IPS-18c (cell line): Measurements from ENCODE around the gene CD101.

Experiments used
- H3K4me3 ChIP-seq: 2 replicates; pipeline ENCODE4 v1.7.0; 2013; ENCODE audit warnings: low read depth, mild to moderate bottlenecking, low read length, moderate library complexity; ENCODE audit not compliant: insufficient read depth
- H3K9me3 ChIP-seq: one replicate; pipeline ENCODE4 v1.6.1; 2013; ENCODE audit warnings: mild to moderate bottlenecking, low read length, moderate library complexity; ENCODE audit not compliant: control insufficient read depth, insufficient read depth

Gene CD101

DNA sequence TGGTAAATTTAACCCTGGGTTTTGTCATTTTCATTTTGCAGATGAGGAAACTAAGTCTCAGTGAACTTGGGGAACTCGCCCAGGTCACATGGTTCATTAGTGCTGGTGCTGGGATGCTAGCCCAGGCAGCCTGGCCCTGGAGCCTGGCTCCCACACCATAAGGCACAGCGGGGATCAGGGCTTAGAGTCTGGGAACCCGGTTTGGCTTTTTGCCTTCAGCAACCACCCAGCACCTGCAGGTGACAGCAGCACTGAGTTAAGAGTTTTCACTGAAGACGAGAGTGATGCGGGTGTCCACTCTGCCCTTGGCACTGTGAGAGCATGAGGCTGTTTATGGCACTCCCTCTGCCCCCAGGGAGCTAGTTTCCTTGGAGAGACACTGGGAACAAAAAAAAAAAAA is 18.4 kb upstream of the CD101 start:
- Histone ChIP-seq H3K9me3 (no peaks in the 10 kb centered on the region), H3K4me3 (no peak overlapping the region)

DNA sequence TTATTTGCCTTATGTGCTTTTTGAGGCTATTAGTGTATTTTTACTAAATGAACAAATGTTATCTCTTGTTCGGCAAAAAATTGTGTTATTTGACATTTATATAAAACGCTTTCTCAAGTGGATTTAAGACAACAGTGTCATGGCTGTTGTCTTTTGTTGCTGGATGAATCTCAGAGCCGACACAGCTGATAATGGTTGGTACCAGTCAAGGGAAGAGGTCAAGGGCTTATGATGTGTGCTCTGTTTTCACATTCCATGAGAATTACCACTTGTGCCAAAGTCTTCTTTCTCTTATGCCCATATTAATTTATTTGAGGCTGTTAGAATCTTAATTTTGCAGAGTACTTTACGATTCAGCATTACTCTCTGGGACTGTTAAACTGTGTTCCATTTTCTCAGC is 17.9 kb upstream of the CD101 start:
- no peak overlapping the region for H3K4me3 ChIP-seq

DNA sequence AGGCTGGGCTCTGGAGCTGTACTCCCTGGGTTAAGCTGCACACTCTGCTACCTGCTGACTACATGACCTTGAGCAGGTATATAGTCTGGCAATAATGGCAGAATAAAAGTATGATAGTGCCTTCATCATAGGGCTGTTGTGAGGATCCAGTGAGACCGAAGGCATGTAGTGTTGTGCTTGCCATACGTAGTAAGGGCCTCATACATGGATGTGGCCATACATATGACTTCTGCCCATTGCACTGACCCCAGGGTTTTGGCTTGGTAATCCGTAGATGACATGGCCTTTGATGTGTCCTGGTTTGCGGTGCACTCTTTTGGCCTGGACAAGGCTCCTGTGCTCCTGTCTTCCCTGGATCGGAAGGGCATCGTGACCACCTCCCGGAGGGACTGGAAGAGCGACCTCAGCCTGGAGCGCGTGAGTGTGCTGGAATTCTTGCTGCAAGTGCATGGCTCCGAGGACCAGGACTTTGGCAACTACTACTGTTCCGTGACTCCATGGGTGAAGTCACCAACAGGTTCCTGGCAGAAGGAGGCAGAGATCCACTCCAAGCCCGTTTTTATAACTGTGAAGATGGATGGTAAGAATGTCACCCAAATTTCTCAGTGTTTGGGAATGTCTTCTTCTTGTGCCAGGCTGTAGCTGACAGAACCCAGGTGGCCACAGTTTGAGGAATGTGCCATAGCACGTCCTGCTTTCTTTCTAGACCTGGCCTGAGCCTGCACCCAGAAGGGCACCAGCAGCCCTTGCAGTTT is 17.0 kb upstream of the CD101 start:
- Histone ChIP-seq H3K4me3 (no peak overlapping the region), H3K9me3 (no peaks in the 10 kb centered on the region)

More for the DNA sequence above, 17.9 kb upstream of the CD101 start:
- no peaks in the 10 kb centered on the region for H3K9me3 ChIP-seq

DNA sequence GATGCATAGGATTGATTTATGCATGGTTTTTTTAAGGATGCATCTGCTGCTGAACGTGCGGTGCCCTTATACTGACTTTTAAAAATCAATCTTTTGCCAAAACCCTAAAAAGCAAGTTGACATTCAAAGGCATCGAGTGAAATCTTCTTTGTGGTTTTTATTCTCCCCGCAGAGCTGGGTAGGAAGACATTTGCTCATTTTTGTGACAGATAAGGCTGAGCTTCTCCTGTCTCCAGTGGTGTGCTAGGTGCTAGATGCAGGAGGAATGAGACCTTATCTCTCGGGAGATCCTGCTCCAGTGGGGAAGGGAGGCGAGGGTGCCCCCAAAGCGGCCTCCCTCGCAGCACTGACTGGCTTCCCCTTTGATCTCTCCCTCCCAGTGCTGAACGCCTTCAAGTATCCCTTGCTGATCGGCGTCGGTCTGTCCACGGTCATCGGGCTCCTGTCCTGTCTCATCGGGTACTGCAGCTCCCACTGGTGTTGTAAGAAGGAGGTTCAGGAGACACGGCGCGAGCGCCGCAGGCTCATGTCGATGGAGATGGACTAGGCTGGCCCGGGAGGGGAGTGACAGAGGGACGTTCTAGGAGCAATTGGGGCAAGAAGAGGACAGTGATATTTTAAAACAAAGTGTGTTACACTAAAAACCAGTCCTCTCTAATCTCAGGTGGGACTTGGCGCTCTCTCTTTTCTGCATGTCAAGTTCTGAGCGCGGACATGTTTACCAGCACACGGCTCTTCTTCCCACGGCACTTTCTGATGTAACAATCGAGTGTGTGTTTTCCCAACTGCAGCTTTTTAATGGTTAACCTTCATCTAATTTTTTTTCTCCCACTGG is 14.9 kb upstream of the CD101 start:
- H3K4me3 ChIP-seq = no peak overlapping the region
- H3K9me3 ChIP-seq = no peaks in the 10 kb centered on the region

DNA sequence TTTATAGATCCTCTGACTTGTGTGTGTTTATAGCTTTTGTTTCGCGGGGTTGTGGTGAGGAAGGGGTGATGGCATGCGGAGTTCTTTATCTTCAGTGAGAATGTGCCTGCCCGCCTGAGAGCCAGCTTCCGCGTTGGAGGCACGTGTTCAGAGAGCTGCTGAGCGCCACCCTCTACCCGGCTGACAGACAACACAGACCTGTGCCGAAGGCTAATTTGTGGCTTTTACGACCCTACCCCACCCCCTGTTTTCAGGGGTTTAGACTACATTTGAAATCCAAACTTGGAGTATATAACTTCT is 14.4 kb upstream of the CD101 start:
- Histone ChIP-seq H3K4me3 (no peak overlapping the region), H3K9me3 (no peaks in the 10 kb centered on the region)

DNA sequence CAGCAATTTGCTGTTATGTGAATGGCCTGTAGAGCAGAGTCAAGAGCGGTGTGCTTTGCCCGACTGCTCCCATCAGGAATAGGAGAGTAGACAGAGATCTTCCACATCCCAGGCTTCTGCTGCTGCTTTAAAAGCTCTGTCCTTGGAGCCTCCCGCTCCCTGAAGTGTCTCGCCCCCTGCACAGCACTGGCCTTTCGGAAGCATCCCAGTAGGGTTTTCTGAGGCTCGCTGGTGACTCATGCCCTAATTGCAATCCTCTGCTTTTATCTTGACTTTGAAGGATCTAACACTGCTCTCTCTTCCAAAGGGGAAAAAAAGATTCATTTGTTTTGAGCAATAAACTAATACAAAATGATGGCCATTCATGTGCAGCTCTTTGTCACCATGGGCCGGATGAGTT is 13.3 kb upstream of the CD101 start:
- Histone ChIP-seq H3K4me3 (no peak overlapping the region), H3K9me3 (no peaks in the 10 kb centered on the region)

DNA sequence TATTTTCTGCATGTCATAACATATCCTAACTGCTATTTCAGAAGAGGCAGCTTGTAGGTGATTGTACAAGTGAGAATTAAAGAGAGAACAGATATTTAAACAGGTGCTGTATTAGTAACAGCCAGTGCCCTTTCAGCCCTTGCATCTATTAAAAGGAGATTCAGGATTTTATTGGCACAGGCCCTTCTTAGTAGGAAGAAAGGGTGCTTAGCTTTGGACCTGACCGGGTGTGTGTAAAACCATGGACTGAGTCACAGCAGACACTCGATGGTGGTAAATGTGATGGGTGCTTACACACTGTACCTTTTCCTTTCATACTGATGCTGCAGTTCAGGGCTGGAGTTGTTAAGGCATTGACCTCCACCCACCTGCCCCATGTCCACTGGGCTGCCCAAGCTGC is 12.7 kb upstream of the CD101 start:
- Histone ChIP-seq H3K4me3 (no peak overlapping the region), H3K9me3 (no peaks in the 10 kb centered on the region)

DNA sequence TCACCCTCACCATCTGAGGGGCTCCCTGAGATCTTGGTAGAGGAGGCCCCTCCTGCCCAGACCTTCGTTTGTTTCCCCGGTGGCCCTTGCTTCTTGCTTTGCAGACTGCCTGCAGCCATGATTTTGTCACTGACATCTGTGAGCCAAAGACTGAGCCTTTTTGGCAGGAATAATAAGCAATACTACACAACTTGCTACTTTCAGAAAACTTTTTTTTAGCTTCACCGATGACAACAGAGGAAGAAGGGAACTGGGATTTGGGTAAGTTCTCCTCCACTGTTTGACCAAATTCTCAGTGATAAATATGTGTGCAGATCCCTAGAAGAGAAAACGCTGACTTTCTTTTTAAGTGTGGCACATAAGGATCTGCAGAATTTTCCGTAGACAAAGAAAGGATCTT is 11.7 kb upstream of the CD101 start:
- Histone ChIP-seq H3K4me3 (no peak overlapping the region), H3K9me3 (no peaks in the 10 kb centered on the region)

DNA sequence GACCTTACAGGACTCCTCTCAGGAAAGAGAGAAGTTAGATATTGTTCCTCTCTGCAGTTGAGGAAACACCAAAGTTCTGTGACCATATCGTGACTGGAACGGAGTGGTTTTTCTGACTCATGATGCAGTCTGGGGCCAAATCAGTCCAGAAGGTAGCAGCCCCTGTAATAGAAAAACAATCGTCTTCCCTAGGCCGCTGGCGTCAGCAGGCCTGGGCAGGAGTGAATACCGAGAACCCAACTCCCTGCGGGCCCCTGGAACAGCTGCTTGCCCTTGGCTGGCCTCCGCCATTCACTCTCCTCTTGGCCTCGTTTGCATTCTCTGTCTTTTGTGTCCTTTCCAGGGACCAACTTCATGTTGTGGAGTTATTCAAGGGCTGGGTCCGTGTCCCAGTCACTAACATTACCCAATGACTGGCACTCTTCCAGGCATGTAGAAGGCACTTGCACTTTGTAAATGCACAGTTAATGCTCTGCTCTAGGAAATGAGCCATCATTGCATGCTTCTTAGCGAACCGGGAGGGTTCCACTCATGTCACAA is 10.9 kb upstream of the CD101 start:
- Histone ChIP-seq H3K9me3 (no peaks in the 10 kb centered on the region), H3K4me3 (no peak overlapping the region)

DNA sequence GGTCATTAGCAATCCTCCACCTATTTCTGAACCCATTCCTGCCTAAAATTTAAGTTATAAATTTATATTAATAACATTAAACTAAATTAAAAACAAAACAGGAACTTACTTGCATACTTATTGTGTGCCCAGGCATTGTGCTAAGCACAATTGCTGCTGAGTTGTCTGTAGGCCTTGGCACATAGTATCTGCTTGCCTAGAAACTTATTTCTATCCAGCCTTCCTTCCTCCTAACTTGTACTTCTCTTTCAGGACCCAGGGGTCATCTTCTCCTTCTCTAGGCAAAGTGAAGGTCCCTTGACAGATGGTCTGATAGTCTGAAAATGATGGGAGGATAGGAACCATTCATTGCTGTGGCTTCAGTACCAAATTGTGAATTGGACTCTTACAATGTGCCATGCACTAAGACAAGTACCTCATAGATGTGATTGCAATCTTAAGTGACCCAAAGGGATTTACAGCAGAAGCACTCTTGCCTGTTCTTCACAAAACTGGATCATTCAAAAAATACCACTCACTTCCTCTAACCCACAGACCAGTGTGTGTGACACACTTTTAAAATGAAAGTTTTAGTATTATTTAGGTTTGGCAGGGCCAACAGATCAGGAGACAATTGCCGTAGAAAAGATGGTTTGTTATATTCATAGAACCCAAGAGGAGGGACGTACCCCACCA is 10.3 kb upstream of the CD101 start:
- no peak overlapping the region for H3K4me3 ChIP-seq
- no peaks in the 10 kb centered on the region for H3K9me3 ChIP-seq

DNA sequence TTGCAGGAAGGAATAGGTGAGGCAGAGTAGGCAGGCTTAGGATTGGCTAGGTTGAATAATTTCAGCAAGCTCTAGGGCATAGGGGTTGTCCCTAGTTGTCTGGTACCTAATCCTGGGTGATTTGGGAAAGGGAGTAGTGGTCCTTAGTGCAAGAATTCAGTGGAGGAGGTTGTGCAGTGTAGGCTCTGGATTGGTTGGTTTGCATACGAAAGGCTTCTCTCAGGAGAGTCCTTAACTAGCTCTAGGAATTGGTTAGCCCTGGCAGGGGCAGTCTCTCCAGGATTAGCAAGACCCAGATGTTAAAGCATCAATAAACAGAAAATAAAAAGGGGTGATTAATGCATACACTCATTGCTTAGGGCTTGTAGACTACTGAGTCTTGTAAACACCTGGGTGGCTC is 9.6 kb upstream of the CD101 start:
- no peaks in the 10 kb centered on the region for H3K9me3 ChIP-seq
- no peak overlapping the region for H3K4me3 ChIP-seq

DNA sequence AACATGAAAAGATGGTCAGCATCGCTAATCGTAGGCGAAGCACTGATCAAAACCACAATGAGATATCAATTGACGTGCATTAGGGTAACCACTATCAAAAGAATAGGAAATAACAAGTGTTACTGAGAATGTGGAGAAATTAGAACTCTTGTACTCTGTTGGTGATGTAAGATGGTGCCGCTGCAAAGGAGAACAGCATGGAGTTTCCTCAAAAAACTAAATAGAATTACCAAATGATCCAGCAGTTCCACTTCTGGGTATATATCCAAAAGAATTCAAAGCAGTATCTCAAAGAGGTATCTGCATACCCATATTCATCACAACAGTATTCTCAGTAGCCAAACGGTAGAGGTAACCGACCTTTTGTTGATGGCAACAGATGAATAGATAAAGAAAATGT is 8.3 kb upstream of the CD101 start:
- Histone ChIP-seq H3K4me3 (no peak overlapping the region), H3K9me3 (no peaks in the 10 kb centered on the region)

DNA sequence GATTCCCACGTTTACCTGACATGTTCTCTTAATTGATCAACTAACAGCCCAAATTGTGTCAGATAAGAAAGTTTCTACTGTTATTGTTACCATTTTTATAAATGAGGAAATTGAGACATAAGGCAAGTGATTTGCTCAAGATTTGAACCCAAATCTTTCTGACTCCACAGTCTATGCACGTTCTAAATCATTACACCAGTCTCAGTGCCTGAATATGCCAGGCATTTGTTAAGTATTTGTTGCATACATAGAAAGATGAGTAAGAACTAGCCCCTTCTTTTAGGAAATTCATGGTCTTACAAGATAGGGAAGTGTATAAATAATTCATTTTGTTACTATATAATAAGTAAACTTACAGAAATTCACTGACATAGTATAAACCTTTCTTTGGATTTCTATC is 7.1 kb upstream of the CD101 start:
- no peaks in the 10 kb centered on the region for H3K9me3 ChIP-seq
- H3K4me3 ChIP-seq = no peak overlapping the region

DNA sequence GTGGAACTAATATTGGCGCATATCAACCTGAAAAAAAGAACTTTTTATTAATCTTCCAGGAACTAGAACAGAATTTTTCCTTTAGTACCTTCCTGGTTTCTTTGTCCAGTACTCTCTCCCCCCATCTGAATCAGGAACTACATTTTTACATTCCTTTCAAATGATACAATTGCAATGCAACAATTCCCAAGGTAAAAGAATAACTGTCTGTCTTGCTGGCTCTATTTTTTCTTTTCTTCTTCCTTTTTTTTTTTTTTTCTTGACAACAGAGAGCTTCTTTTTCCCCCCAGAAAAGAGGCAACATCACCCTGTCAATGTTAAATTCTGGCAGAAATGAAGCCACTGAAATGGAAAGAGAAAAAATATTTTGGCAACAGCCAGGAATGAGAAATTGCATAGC is 4.5 kb upstream of the CD101 start:
- Histone ChIP-seq H3K9me3 (no peaks in the 10 kb centered on the region), H3K4me3 (no peak overlapping the region)

DNA sequence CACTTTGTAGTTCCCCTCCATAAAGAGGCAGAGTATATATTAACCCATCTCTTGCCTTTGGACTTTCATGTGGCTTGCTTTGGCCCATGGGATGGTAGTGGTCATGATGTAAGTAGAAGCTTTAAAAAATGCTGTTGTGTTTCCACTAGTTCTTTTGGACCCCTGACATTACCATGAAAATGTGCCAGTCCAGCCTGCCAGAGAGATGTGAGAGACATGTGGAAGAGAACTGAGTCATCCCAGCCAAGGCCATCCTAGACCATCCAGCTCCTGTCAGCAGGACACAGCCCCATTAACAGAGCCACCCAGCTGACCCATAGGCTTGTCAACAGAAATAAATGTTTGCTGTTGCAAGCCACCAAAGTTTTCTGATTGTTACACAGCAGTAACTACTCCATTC is 3.9 kb upstream of the CD101 start:
- Histone ChIP-seq H3K9me3 (no peaks in the 10 kb centered on the region), H3K4me3 (no peak overlapping the region)

DNA sequence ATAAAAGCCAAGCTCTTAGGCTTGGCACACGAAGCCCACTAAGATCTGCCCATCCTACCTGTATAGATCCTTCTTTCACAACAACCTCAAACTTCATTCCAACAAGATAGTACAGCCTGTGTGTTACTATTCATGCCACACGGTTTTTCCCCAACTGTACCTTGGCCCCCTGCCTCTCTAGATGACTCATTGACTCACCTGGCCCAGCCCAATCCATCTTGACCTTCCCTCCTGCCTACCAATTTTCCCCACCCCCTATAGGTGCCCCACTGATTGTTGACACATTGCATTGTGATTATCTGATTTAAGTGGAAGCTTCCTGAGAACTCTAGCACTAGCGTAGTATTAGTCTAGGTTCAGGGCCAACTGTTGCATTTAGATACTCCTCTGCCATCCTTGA is 2.0 kb upstream of the CD101 start:
- no peaks in the 10 kb centered on the region for H3K9me3 ChIP-seq

DNA sequence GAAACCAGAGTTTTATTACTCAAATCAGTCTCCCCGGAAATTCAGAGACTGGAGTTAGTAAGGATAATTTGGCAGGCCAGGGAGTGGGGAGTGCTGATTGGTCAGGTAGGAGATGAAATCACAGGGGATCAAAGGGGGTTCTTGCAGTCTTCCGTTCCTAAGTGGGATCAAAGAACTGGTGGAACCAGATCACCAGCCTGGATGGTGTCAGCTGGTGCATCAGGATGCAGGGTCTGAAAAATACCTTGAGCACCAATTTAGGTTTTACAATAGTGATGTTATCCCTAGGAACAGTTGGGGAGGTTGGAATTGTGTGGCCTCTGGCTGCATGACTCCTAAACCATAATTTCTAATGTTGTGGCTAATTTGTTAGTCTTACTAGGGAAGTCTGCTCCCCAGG is 1.4 kb upstream of the CD101 start:
- Histone ChIP-seq H3K4me3 (no peak overlapping the region), H3K9me3 (no peaks in the 10 kb centered on the region)

More for the DNA sequence above, 2.0 kb upstream of the CD101 start:
- no peak overlapping the region for H3K4me3 ChIP-seq
